Measurements from ENCODE around the gene MYH15. TPM values are rescaled to one million over a fixed set of nuclear protein-coding genes. Genes with fewer than 3 reads are reported as not detected.

The MYH15 gene
- polyA plus RNA-seq, 1 donor from 2014 or later = 0.71 TPM

DNA sequence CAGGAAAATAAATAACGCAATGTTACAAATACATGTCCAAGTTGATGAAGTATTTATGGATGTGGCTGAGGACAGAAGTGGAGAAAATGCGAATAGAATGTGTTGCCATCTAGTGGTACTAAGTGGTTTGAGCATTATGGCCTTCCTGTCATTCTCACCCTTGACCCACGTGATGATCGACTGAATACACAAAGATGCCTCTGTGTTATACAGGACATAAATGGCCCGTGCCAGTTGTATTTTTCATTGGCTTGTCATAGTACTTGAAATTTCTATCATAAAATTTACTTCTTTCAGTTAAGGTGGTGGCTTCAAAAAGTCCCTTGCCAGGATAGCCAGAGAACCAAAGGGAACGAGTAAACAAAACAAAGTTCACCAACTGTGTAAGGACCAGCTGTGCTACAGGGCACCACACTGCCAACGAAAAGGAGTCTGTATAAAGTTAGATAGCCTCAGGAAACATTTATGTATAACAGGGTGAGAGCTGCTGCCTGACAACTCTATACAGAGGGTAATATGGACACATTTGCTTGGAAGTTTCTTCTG lies 103.7 kb downstream of the MYH15 start:
- Histone ChIP-seq H2AFZ (ENCODE audit: low read depth, low read length) (no peak overlapping the region), H3K9ac (ENCODE audit: low read length) (no peak overlapping the region), H3K4me3 (ENCODE audit: low read length) (no peak overlapping the region), H3K9me3 (ENCODE audit: low read length) (no peaks in the 10 kb centered on the region), H4K20me1 (ENCODE audit: insufficient read depth) (no peaks in the 10 kb centered on the region), H3K9me2 (ENCODE audit: insufficient read depth, low read length) (no peaks in the 10 kb centered on the region), H3K79me2 (replicated peaks; ENCODE audit: insufficient read depth, low read length) (no peaks in the 10 kb centered on the region), H3K27me3 (ENCODE audit: insufficient read depth, low read depth, low read length) (no peaks in the 10 kb centered on the region), H3F3A (ENCODE audit: insufficient read depth, low read length, poor library complexity, severe bottlenecking) (no peaks in the 10 kb centered on the region), H3K36me3 (ENCODE audit: insufficient read depth, low read length) (no peaks in the 10 kb centered on the region), H3K27ac (ENCODE audit: low read length) (no peak overlapping the region), H3K4me2 (ENCODE audit: low read length) (no peak overlapping the region)
- TF ChIP-seq, protein P1, sequence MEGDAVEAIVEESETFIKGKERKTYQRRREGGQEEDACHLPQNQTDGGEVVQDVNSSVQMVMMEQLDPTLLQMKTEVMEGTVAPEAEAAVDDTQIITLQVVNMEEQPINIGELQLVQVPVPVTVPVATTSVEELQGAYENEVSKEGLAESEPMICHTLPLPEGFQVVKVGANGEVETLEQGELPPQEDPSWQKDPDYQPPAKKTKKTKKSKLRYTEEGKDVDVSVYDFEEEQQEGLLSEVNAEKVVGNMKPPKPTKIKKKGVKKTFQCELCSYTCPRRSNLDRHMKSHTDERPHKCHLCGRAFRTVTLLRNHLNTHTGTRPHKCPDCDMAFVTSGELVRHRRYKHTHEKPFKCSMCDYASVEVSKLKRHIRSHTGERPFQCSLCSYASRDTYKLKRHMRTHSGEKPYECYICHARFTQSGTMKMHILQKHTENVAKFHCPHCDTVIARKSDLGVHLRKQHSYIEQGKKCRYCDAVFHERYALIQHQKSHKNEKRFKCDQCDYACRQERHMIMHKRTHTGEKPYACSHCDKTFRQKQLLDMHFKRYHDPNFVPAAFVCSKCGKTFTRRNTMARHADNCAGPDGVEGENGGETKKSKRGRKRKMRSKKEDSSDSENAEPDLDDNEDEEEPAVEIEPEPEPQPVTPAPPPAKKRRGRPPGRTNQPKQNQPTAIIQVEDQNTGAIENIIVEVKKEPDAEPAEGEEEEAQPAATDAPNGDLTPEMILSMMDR (IDR thresholded peaks at IDR 0.05; ENCODE audit: poor library complexity, severe bottlenecking) = peak; percentile 64
- TF ChIP-seq EZH2 (IDR thresholded peaks at IDR 0.05; ENCODE audit: borderline replicate concordance, insufficient read depth, low read length, poor library complexity, severe bottlenecking) (no peak), SMC3 (conservative IDR thresholded peaks at IDR 0.05; ENCODE audit: poor library complexity) (peak; percentile 64), RAD21 (conservative IDR thresholded peaks at IDR 0.05) (peak; percentile 69)

DNA sequence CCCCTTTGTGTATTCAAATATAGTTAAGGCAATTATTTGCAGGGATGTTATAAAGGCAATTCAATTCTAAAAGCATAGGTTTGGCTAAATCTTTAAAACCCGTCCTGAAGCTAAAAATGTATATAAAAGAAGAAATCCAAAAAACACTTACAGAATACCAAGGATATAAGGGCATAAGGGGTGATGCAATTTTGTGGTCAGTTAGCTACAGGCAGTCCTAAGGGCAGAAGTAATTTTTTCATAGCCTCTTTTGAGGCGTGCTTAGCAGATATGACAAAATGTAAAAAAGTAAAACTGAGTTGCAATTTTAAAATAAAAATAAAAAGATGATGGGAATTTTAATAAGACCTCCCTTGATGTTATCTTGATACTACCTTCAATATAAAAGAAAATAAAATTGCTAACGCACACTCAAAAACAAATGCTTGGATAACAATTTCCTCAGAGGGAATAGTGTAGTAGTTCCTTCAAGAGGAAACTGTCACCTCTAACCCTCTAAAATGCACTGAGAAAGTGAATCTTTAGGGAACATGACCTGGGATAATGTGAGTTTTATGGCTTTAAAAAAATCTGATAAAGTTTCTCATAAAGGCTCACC lies 104.2 kb downstream of the MYH15 start:
- Histone ChIP-seq H3F3A (ENCODE audit: insufficient read depth, low read length, poor library complexity, severe bottlenecking) (no peaks in the 10 kb centered on the region), H3K36me3 (ENCODE audit: insufficient read depth, low read length) (no peaks in the 10 kb centered on the region), H3K4me2 (ENCODE audit: low read length) (no peak overlapping the region), H3K79me2 (replicated peaks; ENCODE audit: insufficient read depth, low read length) (no peaks in the 10 kb centered on the region), H3K9me3 (ENCODE audit: low read length) (no peaks in the 10 kb centered on the region), H3K27me3 (ENCODE audit: insufficient read depth, low read depth, low read length) (no peaks in the 10 kb centered on the region), H4K20me1 (ENCODE audit: insufficient read depth) (no peaks in the 10 kb centered on the region), H3K9ac (ENCODE audit: low read length) (no peak overlapping the region), H3K4me3 (ENCODE audit: low read length) (no peak overlapping the region), H3K27ac (ENCODE audit: low read length) (no peak overlapping the region), H2AFZ (ENCODE audit: low read depth, low read length) (no peak overlapping the region), H3K9me2 (ENCODE audit: insufficient read depth, low read length) (no peaks in the 10 kb centered on the region)
- TF ChIP-seq, protein P2, sequence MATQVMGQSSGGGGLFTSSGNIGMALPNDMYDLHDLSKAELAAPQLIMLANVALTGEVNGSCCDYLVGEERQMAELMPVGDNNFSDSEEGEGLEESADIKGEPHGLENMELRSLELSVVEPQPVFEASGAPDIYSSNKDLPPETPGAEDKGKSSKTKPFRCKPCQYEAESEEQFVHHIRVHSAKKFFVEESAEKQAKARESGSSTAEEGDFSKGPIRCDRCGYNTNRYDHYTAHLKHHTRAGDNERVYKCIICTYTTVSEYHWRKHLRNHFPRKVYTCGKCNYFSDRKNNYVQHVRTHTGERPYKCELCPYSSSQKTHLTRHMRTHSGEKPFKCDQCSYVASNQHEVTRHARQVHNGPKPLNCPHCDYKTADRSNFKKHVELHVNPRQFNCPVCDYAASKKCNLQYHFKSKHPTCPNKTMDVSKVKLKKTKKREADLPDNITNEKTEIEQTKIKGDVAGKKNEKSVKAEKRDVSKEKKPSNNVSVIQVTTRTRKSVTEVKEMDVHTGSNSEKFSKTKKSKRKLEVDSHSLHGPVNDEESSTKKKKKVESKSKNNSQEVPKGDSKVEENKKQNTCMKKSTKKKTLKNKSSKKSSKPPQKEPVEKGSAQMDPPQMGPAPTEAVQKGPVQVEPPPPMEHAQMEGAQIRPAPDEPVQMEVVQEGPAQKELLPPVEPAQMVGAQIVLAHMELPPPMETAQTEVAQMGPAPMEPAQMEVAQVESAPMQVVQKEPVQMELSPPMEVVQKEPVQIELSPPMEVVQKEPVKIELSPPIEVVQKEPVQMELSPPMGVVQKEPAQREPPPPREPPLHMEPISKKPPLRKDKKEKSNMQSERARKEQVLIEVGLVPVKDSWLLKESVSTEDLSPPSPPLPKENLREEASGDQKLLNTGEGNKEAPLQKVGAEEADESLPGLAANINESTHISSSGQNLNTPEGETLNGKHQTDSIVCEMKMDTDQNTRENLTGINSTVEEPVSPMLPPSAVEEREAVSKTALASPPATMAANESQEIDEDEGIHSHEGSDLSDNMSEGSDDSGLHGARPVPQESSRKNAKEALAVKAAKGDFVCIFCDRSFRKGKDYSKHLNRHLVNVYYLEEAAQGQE (IDR thresholded peaks at IDR 0.05; ENCODE audit: borderline replicate concordance) = no peak
- TF ChIP-seq MXI1 (conservative IDR thresholded peaks at IDR 0.05; ENCODE audit: poor library complexity, severe bottlenecking) (no peak), TAF1 (IDR thresholded peaks at IDR 0.05; ENCODE audit: low read depth) (no peak), SMC3 (conservative IDR thresholded peaks at IDR 0.05; ENCODE audit: poor library complexity) (no peak), RAD21 (conservative IDR thresholded peaks at IDR 0.05) (no peak), POLR2AphosphoS5 (IDR thresholded peaks at IDR 0.05) (no peak), EP300 (conservative IDR thresholded peaks at IDR 0.05; ENCODE audit: poor library complexity, severe bottlenecking) (no peak), EZH2 (IDR thresholded peaks at IDR 0.05; ENCODE audit: borderline replicate concordance, insufficient read depth, low read length, poor library complexity, severe bottlenecking) (no peak)
- TF ChIP-seq, protein P1 (IDR thresholded peaks at IDR 0.05; ENCODE audit: poor library complexity, severe bottlenecking) = no peak
